ENCODE measurements around the gene CCR8. TPM values are rescaled to one million over a fixed set of nuclear protein-coding genes. Genes with fewer than 3 reads are reported as not detected.
A peak's percentile ranks its signal among the peaks of the same experiment; 100 is the strongest.

CCR8 gene
- total RNA-seq, 2 experiments from 2014 or later: 1.3 to 2.1 TPM

GRCh38 chr3:39281533-39281932, 48.0 kb upstream of the CCR8 start:
- DNase-seq (no peak), ATAC-seq (ENCODE audit: poor library complexity) (no peak)
- Histone ChIP-seq H3K27ac (ENCODE audit: low read depth in 1 of 2, low read length in 2 of 2) (no peak overlapping the region), H3K9me3 (ENCODE audit: control insufficient read depth in 1 of 2, insufficient read depth in 1 of 2, low read length in 2 of 2) (no peaks in the 10 kb centered on the region), H3K4me1 (ENCODE audit: insufficient read depth, low read length) (peaks cover 45% of the 10 kb centered on the region), H3K27me3 (ENCODE audit: control insufficient read depth in 1 of 2, insufficient read depth in 2 of 2, low read length in 2 of 2) (no peaks in the 10 kb centered on the region), H3K36me3 (ENCODE audit: insufficient read depth, low read length) (no peaks in the 10 kb centered on the region), H3K4me3 (ENCODE audit: low read length) (peak overlapping the region; percentile 49)
- Mint-ChIP-seq H3K4me3 (no peak overlapping the region), H3K27ac (no peak overlapping the region), H3K27me3 (no peaks in the 10 kb centered on the region), H3K4me1 (ENCODE audit: low read depth) (peaks cover 10% of the 10 kb centered on the region), H3K9me3 (no peaks in the 10 kb centered on the region), H3K36me3 (ENCODE audit: low read depth) (no peaks in the 10 kb centered on the region)
- CTCF ChIA-PET: interaction anchor here (0.7 kb wide), 1 partner anchor 18 kb away, joined by 3 read pairs; no protein-coding TSS in a partner anchor
- POLR2A ChIA-PET: interaction anchor here (1.2 kb wide), 1 partner anchor 10 kb away, joined by 3 read pairs; no protein-coding TSS in a partner anchor
- TF ChIP-seq CTCF (IDR thresholded peaks at IDR 0.05): no peak
- intact Hi-C loops (cut with DNase I, micrococcal nuclease): loop anchor here in 1 of 2 experiments (10.0 kb wide), 1 partner anchor 787 kb away; the partner anchor contains the start of gene EXOG

- no peaks in the 10 kb centered on the region for H3K27me3 Mint-ChIP-seq
- ChIA-PET CTCF (no interaction called here), POLR2A (no interaction called here)
- ATAC-seq (ENCODE audit: poor library complexity) (no peak), DNase-seq (no peak)
- H3K27ac Mint-ChIP-seq: no peak overlapping the region
- H3K27ac ChIP-seq (ENCODE audit: low read depth in 1 of 2, low read length in 2 of 2): no peak overlapping the region
- no peak overlapping the region for H3K4me3 ChIP-seq (ENCODE audit: low read length)
- H3K4me3 Mint-ChIP-seq: no peak overlapping the region
- H3K9me3 Mint-ChIP-seq: no peaks in the 10 kb centered on the region
- peaks cover 6% of the 10 kb centered on the region for H3K4me1 Mint-ChIP-seq (ENCODE audit: low read depth)
- no peak for TF ChIP-seq CTCF (IDR thresholded peaks at IDR 0.05)
- no peaks in the 10 kb centered on the region for H3K36me3 Mint-ChIP-seq (ENCODE audit: low read depth)
- no peaks in the 10 kb centered on the region for H3K9me3 ChIP-seq (ENCODE audit: control insufficient read depth in 1 of 2, insufficient read depth in 1 of 2, low read length in 2 of 2)
- intact Hi-C loops (cut with DNase I, micrococcal nuclease): loop anchor here in 1 of 2 experiments (10.0 kb wide), 1 partner anchor 787 kb away; the partner anchor contains the start of gene EXOG
- no peaks in the 10 kb centered on the region for H3K36me3 ChIP-seq (ENCODE audit: insufficient read depth, low read length)
- H3K4me1 ChIP-seq (ENCODE audit: insufficient read depth, low read length): peaks cover 41% of the 10 kb centered on the region
- no peaks in the 10 kb centered on the region for H3K27me3 ChIP-seq (ENCODE audit: control insufficient read depth in 1 of 2, insufficient read depth in 2 of 2, low read length in 2 of 2)
Measured at GRCh38 chr3:39282057-39282456, 47.5 kb upstream of the CCR8 start.

- peaks cover 12% of the 10 kb centered on the region for H3K4me1 Mint-ChIP-seq (ENCODE audit: low read depth)
Measured at GRCh38 chr3:39284457-39284881, 45.0 kb upstream of the CCR8 start.

More at GRCh38 chr3:39284457-39284881, 45.0 kb upstream of the CCR8 start:
- H3K27ac Mint-ChIP-seq: no peak overlapping the region
- Histone ChIP-seq H3K27me3 (ENCODE audit: control insufficient read depth in 1 of 2, insufficient read depth in 2 of 2, low read length in 2 of 2) (no peaks in the 10 kb centered on the region), H3K36me3 (ENCODE audit: insufficient read depth, low read length) (no peaks in the 10 kb centered on the region), H3K9me3 (ENCODE audit: control insufficient read depth in 1 of 2, insufficient read depth in 1 of 2, low read length in 2 of 2) (no peaks in the 10 kb centered on the region), H3K4me3 (ENCODE audit: low read length) (no peak overlapping the region), H3K27ac (ENCODE audit: low read depth in 1 of 2, low read length in 2 of 2) (no peak overlapping the region), H3K4me1 (ENCODE audit: insufficient read depth, low read length) (peaks cover 37% of the 10 kb centered on the region)
- no peaks in the 10 kb centered on the region for H3K27me3 Mint-ChIP-seq
- no peaks in the 10 kb centered on the region for H3K9me3 Mint-ChIP-seq
- ChIA-PET CTCF (no interaction called here), POLR2A (no interaction called here)
- H3K4me3 Mint-ChIP-seq: peak overlapping the region; percentile 26
- TF ChIP-seq CTCF (IDR thresholded peaks at IDR 0.05): no peak
- ATAC-seq (ENCODE audit: poor library complexity) (no peak), DNase-seq (no peak)
- no peaks in the 10 kb centered on the region for H3K36me3 Mint-ChIP-seq (ENCODE audit: low read depth)
- intact Hi-C loops (cut with DNase I, micrococcal nuclease): loop anchor here in 1 of 2 experiments (10.0 kb wide), 1 partner anchor 790 kb away; the partner anchor contains the start of gene EXOG

Data from CD4-positive, alpha-beta T cell (primary cell).